CD4-positive, alpha-beta T cell treated with Interleukin-21 for 1 hour (primary cell): ENCODE results near the gene RXRG.

Source experiments
- DNase-seq: peaks from one replicate; pipeline ENCODE4 v3.0.0-alpha.2; 2020

Gene RXRG

DNA sequence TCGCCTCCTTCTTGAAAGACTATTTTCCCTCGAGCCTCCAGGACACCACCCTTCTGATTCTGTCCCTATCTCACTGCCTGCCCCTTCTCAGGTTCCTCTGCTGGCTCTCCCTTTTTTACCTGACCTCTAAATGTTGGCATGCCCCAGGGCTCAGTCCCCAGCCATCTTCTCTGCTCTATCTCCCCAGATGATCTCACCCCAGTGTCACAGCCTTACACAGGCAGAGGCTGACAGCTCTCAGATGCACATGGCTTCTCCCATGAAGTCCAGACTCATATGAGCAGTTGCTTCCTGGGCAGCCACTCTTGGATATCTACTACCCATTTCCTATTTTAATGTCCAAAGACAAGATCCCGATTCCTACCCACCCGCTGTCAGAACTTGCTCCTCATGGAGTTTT, 37.5 kb downstream of the RXRG start:
- DNase-seq, result no peak

DNA sequence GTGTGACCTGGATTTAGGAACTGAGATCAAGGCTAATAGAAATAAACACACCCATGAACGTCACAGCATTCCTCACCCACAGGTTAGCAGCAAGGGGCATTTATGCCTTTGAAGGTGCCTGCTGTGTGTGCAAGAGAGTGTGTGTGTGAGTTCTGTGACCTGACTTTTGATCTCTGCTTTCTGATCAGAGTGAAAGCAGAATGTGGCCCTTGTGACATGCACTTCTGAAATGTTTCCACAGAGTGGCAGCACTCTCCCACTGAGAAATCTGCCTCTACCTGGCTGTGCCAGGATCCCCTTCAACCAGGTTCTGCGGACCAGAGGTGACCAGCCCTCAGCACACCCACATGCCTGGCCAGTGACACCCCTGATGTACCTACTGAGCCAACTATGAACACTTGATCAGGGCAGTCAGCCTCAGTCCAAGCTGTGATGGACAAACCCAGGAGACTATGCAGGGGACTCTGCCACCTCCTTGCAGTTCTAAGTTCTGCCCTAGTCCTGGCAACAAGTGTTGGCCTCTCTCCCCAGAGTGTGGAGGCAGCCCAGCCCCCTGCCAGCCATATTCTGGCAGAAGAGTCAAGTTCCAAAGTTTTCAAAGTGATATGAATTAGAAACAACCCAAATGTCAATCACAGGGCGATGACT, 41.0 kb downstream of the RXRG start:
- peak; percentile 33 for DNase-seq

DNA sequence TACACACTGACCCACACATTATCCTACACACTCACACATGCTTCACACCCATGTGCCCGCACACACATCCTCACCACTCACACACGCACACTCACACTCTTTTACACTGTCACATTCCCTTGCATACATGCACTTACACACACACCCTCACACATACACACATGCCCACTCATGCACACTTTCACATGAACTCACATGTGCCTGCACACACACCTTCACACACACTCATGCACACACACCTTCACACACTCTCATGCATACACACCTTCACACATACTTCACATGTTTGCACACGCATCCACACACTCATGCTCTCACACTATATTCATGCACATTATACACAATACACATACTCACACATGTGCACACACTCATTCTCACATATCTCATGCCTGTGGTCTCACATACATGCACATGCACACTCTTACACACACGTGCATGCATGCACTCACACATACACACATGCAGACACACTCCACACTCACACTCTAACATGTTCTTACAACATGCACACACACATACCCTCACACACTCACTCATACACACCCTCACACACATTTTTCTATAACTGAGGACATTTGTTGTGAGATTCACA, 42.3 kb downstream of the RXRG start:
- no peak for DNase-seq

DNA sequence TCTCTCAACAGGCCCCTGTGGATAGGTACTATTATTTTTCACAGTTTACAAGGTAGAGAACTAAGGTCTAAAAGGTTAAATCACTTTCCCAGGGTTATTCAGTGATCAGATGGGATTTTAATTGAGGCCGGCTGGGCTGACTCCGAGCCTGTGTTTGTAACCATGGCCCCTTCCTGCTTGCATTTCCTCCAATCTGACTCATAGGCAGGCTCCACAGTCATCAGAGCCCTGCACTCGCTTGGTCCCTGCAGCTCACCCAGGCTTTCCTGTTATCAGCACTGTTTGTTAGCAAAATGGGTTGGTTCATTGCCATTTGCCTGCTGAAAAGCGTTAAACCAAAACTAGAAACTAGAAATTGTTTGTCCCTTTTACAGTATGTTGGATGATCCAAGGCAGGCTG, 47.0 kb downstream of the RXRG start:
- no peak for DNase-seq

DNA sequence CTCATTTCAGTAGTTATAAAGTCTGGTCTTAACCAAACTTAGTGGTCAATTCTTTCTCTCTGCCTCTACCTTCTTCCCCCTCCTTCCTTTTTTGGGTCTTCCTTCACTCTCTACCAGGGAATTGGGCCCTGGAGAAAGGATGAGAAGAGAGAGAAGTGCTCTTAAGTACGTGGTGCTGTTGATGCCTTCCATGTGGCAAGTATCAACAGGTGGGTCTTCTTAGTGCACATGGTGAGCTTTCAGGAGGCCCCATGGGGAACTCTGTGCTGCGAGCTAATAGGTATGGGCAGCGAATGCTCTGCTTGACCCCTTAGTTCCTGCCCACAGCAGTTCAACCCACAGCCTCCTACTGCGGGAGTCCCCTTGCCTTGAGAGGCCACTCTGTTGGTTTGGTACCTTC, 49.0 kb downstream of the RXRG start:
- DNase-seq, result no peak

DNA sequence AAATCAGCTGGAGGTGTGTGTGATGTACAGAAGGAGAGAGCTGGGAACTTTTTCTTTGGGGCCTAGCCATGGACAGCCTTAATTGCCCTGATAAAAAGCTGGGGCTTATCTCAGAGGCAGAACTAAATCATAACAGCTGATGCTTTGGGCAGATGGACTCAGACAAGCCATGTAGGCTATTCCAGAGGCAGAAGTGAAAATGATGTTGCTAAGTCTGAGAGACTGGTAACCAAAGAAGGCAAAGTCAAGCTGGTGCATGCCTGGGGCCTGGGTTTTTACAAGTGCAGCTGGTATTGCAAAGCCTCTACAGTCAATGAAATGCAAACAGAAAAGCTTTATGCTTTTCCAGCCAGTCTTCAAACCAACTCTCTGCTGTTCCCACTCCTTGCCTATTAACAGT, 49.4 kb downstream of the RXRG start:
- no peak for DNase-seq

DNA sequence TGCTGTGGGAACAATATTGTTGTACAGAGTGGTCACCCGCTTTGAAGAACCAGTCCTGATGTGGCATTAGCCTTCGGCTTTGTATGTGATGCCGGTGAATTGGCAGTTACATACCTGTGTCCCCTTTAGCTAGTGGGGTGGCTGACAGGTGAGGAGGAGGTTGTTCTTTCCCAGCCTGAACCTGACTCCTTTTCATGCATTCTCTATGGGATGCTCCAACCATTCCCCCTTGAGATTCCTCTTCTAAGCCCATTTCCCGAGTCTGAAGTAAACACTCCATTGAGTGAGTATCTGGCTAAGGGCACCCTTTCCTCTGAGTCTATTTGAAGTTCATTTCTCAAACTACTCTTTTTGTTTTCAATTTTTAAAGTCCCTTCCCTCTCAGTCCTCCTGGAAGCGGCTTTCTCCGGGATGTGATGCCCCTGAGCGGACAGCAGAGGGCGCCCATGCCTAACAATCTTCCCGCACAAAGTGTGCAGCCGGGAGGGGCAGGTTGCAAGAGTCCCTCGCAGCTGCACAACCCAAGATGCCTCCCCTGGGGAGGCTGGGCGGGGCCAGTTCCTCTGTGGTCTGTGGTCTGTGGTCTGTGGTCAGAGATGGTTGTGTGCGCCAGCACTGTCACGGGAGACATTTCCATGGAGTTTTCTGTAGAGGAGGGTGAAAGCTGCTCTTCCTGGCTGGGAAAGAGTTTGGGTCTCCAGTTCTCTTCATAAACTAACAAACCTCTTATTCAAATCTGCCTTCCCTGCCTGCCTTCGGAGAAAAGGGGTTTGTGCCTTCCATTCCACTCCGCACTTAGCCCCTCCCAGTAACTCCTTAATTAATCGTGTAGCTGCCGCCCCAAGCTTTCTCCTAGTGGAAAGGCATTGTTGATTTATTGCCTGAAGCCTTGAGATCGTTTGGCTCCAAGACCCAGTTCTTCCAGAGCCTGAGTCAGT, 52.0 kb downstream of the RXRG start:
- peak; percentile 94 for DNase-seq

DNA sequence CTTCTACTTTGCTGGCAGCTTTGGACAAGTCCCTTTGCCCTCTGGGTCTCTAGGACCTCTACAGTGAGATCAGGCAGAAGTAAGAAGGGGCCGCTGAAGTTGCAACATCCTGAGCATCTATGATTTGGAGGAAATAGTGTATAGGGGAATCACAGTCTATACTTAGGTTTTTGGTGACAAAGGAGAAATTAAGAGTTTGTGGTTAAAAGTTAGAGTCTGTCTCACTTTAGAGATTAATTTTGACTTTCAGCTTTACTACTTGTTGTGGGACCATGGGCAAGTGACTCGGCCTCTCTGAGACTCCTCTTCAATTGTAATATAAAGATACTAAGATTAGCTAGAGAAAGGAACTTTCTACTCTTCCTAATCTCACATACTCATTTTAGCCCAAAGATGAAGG, 55.3 kb downstream of the RXRG start:
- no peak for DNase-seq

DNA sequence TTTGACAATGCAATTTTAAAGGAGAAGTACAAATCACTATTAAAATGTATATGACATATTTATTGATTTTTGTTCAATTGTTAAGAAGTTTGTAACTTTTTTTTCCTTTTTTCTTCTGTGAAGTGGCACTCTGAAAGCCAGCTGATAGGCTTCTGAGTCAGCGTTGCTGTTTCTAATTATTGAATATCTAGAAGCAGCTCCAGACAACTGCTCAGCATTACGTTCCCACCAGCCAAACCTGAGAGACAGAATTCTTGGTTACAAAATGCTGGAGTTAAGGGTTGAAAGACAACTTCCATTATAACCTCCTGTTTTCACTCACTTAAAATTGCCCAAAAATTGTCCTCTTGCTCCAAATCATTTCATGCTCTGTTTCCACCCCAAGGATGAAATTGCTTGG, 57.0 kb downstream of the RXRG start:
- DNase-seq, result no peak

DNA sequence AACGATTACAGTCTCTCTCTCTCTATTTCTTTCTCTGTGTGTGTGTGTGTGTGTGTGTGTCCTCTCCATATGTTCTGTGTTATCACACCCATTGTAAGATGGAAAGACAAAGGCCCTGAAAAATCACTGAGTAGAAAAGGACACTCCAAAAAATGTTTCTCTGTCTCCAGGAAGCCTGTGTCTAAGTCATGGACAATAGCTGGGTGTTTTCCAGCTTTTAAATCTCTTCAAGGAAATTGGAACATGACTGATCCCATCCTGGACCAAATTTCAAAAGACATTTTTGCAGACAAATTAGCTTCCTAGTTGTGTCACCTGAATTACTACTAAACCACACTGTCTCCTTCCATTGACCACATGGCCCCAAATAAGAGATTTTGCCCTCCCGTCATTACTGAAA, 57.4 kb downstream of the RXRG start:
- DNase-seq, result no peak

DNA sequence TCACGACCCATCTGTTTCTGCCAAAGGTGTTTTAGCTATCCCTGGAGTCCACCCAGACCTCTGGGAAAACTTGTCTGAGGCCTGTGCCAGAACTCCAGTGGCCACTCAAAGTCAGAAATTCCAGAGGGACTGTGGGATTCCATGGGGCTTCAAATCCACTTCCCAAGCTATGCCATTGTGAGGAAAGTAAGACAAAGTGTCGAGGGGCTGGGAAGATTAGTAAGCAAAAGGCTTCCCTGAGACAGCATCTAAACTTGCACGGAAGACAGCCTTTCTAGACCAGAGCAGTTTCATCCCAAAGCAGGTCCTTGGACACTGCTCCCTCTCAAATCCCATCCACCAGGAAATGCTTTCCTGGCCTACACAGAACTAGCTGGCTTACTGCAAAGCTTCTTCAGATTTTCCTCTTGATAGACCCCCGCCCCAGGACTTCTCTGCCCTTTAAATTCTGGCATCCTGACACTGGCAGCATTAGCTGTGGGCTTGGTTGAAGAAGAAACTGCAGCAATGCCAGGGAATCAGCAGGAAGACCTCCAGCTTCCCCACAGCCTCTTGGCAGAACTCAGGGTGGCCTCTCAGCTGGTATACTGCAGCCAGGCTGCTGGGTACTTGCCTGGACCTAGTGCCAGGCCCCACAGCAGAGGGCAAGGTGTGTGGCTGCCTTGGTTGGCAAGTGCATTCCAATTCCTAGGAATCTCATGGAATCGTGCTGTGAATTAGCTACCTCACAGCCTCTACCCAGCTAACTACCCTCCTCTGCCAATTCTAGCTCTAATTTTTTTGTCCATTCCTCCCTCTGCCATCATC, 61.1 kb downstream of the RXRG start:
- no peak for DNase-seq

DNA sequence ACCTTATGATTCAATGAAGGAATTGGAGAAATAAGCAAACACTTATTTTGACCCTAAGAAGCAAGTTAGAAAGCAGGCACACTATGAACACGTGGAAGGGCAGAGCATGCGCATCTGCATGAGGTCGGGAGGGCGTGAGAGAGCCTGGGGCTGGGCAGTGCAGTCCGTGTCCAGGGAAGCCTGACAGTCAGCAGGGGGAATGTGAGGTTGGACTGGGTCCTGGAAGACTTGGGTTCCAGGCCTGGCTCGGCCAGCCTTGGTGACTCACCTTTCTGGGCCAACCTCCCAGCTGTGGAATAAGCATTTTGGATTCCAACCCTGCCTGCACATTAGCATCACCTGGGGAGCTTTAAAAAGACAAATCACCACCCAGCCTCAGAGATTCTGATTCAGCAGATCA, 61.9 kb downstream of the RXRG start:
- no peak for DNase-seq

DNA sequence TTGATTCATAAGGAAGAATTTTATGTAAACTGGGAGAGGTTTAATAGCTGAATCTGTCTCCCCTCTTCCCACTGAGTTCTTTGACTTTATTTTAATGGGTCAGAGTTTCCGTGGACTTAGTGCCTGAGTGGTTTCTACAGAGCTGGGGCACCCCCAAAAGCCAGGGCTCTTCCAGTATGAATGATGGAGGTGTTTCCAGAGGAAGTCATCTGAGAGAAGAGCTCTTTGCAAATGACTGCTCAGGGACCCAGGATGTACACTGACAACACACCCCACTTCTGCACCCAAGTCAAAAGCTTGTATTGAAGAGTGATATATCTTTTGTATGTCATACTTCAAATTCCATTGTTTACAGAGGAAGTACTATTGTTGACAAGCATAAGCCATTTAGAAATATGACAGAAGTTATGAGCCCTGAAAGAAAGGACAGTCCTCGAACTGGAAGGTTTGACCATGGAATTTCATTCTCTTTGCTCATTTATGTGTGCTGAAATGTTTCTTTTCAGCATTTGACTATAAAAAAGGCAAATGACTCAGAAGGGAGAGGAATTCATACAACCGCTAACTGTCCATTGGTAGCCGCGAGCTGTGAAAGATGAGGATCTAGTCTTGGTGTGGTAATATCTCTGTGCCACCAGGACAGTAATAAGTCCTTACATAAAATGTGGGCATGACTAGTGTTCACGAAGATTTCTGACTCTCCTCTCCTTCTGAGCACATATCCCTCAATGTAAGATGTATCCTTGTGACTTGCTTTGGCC, 63.0 kb downstream of the RXRG start:
- DNase-seq, result no peak

DNA sequence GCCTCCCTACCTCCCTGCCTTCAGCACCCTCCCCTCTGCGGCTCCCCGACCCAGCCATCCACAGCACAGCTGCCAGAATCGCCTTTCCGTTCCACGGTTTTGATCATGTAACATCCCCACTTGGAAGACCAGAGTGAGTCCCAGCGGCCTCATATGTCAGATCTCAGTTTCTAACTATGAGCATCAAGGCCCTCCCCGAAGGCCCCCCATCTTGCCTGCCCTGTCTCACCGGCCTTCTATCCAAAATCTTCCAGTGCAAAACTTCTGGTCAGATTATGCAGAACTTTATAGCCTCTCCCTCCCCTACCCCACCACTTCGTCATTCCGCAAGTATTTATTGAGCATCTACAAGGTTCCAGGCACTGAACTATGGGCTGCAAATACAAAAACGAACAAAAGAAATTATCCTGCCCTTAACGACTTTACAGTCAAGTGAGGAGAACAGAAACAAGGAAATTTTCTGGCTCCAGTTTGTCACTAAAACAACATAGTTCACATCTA, 68.1 kb downstream of the RXRG start:
- no peak for DNase-seq

DNA sequence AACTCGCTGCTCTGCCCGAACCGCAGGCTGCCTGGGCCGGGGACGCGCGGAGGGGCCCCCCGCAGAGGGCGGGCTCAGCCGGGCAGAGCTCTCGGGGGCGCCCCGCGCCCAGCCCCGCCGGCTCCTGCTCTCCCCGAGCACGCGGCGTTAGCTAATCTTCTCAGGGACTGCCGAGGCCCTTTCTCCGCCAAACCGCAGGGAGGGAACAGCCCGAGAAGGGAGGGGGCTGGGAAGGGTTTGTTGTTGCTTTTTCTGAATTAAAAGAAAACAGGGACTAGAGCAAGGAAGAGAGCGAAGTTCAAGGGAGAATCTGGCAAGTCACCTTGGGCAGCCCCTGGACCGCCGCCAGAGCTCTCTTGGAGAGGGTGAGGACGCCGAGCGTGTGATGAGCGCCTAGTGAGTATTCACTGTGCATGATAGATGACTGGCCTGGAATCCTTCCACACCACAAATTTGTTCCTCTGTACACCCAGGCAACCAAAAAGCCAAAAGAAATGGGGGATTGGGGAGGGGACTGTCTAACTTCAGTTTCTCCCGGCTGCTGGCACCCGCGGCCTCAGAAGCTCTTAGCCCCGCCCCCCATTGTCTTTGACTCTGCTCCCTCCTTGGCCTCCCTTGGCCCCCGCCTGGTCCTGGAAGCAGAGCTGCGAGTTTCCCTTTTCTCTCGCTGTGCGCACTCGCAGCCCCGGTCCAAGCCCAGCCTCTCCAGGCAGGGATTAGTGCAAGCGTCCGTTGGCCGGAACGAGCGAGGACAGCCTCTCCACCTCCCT, 68.7 kb downstream of the RXRG start:
- DNase-seq, result no peak

DNA sequence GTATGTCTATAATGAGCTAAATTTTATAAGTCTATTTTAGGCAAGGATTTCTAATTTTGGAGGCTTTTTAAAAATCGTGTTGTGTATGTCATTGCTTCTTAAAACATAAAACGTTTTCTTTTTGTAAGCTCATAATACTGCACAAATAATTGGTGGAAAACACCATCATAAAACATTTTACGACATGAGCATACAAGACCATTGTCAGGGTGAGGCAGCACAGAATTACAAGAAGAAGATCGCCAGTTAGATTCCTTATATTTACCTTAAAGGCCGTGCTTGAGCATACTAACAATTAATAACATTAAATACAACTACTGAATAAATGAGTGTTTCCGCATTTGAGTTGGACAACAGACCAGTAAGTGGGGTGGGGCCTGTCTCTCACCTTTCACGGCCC, 69.3 kb downstream of the RXRG start:
- DNase-seq, result no peak

DNA sequence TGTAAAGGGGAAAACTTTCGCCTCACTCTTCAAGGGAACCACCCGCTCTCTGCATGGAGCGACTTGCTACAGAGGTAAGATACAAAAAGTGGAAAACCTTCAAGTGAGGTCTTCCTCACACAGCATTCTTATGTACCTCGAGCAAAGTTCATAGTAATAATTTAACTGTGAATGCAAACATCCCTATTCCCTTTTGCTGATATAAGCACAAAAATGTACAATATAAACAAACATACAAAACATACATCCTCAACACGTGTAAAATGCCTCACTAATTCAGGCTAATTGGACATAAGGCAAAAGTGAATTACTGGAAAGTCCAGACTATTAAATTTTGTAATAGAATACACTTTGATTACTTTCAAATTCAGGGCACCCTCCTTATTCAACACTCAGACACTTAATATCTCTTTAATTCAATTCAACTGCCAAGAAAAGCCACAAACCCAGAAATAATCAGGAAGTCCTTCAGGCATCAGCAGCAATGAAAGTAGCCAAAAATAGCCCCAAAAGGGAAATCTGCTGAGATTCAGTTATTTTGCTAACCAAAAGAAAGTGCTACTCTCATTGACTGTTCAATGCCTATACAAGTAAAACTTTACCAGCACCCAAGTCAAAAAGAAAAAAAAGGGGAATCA, 73.2 kb downstream of the RXRG start:
- DNase-seq, result no peak

DNA sequence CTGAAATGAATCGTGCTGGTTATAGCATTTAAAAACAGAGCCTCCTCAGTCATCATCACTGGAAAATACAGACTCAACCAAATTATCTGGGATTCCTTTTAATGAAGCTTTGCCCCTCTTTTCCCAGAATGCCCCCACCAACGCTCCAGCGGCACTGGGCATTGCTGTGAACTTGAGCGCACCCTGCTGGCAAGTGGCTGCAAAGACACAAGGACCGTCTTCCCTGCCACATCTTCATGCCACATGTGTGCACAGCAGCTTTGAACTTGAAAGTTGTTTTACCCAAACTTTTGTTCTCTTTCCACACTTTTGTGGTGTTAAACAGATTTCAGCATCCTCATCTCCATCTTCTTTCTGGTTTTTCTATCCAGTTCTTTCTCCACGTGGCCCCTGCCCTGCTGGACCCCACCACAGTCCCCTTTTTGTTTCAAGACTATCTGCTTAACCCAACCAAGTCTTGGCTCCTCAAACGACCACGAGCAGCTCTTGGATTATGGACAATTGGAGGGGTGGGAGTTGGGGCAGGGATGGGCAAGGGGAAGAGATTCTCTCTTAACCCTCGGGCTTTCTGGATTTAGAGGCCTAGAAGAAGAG, 75.6 kb downstream of the RXRG start:
- DNase-seq, result peak; percentile 46

DNA sequence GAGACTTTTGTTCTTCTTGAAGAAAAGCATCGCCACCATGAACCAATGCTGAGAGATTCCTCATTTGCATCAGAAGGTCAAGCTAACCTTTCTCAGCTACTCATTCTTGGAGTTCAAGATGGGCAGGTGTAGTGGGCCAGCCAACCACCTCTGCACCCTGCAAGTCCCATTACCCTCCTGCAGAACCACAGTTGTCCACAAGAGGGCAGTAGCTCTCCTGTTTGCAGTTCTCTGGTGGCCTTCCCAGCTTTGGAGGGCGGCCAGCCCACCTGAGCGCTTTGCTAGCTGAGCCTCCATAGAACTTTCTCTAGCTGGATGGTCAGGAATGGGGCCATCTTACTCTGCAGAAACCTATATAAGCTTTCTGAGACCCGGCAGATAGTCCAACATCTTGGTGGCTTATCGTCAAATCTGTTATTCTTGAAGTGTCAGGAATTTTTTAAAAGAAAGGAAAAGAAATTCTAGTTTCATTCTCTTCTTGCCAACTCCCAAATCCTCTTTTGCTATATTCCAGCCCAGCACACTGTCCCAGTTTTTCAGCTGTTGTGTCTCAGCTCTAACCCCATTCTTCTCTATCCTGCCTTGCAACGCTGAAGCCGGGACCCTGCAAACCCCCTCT, 77.4 kb downstream of the RXRG start:
- DNase-seq, result peak; percentile 71

DNA sequence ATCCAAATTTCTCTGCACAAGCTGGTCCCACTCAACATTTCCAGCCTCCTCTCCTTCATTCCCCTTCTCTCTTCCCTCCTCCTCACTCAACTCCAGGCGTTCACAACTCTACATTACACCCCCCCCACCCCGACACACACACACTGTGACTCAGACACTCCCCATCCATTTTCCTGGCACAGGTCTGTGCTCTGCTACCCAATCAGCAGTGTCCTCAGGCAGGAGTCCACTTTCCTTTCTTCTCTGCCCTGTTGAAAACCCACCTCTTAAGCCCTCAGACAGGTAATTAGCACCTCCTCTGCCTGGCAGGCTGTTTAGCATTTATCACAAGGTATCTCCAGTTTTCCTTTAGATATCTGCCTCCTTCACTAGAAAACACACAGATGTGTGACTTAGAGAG, 79.6 kb downstream of the RXRG start:
- DNase-seq, result no peak
